GM21825 (cell line): Measurements from ENCODE around the gene CNTNAP2.

Experiments
- ATAC-seq: cut with Tn5 transposase; IDR thresholded peaks from one replicate; pipeline ENCODE4 v1.9.1; 2021; ENCODE audit warnings: mild to moderate bottlenecking, moderate library complexity; ENCODE audit not compliant: unreplicated experiment

Gene CNTNAP2

GRCh38 chr7:146414373-146414772, 297.8 kb downstream of the CNTNAP2 start:
- no peak for ATAC-seq

GRCh38 chr7:146414937-146415336, 298.3 kb downstream of the CNTNAP2 start:
- no peak for ATAC-seq

- ATAC-seq: no peak
These were observed 300.6 kb downstream of the CNTNAP2 start for GRCh38 chr7:146417176-146417575.

- no peak for ATAC-seq
These were observed 306.8 kb downstream of the CNTNAP2 start for GRCh38 chr7:146423446-146423845.

- ATAC-seq: no peak
These were observed 307.5 kb downstream of the CNTNAP2 start for GRCh38 chr7:146424084-146424483.

DNA sequence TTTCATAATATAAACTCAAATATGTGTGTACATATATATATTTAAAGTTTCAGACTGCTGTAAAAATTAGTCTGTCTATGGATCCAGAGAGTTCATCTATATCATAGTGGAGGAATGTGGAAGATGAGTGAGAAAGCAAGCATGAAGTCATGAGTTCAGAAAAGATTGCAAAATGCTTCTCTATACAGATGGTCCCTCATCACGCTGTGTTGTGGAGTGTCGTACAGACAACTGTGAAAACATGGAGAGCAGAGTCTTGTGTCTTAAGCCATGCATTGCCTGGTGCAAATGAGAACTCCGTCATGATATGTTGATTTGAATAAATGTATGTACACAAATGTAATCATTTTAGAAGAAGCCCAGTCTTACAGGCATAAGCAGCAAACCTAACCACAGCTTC, 316.9 kb downstream of the CNTNAP2 start:
- ATAC-seq: no peak

DNA sequence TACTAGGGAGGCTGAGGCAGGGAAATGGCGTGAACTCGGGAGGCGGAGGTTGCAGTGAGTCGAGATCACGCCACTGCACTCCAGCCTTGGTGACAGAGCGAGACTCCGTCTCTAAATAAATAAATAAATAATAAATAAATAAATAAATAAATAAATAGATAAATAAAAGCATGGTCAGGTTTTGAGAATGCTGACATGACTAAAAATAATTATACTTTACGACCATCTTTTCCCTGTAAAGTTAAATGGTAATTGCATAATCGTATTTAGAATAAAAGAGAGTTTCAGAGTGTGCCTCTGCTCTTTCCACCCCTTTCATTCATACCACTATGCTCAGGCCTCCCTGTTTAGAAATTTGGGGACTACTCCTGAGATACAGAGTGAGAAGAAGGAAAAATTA, 326.5 kb downstream of the CNTNAP2 start:
- ATAC-seq: no peak

- no peak for ATAC-seq
These were observed 333.0 kb downstream of the CNTNAP2 start for GRCh38 chr7:146449625-146450024.

- ATAC-seq: no peak
These were observed 338.6 kb downstream of the CNTNAP2 start for GRCh38 chr7:146455091-146455655.

- ATAC-seq: no peak
These were observed 362.4 kb downstream of the CNTNAP2 start for GRCh38 chr7:146479040-146479439.

GRCh38 chr7:146486519-146486918, 369.9 kb downstream of the CNTNAP2 start:
- ATAC-seq: no peak

DNA sequence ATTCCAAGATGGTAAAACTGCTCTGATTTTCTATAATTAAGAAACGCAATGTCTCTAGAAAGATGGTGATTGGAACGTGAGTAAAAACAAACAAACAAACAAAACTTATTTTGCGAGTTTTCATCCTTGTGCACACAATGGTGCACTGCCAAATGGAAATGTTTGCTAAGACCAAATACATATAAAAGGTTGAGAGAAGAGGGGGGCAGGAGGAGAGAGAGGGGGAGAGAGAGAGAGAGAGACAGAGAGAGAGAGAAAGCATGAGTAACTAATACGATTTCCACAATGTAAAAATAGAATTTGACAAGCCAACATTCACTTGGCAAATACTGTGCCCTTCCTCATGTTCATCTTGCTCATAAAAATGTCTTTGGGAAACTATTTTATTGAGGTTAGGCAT, 375.4 kb downstream of the CNTNAP2 start:
- ATAC-seq: no peak

DNA sequence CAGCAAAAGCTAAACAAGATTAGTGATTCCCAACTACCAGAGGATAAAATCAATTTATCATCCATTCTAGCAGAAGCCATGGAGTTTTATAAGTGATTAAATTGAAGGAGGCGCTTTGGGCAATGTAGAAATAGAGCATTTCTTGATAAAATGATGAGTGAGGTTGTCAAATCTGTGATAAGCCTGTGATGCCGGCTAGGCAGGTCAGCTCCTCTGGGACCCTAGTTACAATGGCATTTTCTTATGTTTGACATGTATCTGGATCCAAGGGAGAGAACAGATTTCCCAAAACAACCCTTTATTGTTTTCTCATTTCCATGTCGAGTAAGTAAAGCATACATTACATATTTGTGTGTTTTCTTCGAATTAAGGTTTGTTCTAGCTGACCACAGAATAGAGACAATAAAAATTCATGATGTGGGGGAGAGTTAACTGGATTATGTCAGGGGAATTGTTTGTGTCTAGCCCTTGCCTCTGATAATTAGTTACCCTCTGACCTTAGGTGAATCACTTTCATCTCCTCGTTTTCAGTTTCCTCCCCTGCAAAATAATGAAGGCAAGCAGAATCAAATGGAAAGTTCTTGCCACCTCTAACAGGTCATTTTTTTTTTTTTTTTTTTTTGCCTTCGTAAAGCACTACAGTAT, 378.5 kb downstream of the CNTNAP2 start:
- ATAC-seq: no peak

- ATAC-seq: no peak
These were observed 380.1 kb downstream of the CNTNAP2 start for GRCh38 chr7:146496657-146497056.

GRCh38 chr7:146499970-146500369, 383.4 kb downstream of the CNTNAP2 start:
- ATAC-seq: no peak

- ATAC-seq: no peak
These were observed 387.2 kb downstream of the CNTNAP2 start for GRCh38 chr7:146503844-146504243.

- ATAC-seq: no peak
These were observed 393.6 kb downstream of the CNTNAP2 start for GRCh38 chr7:146510088-146510680.

GRCh38 chr7:146514304-146514703, 397.7 kb downstream of the CNTNAP2 start:
- no peak for ATAC-seq

- no peak for ATAC-seq
These were observed 412.0 kb downstream of the CNTNAP2 start for GRCh38 chr7:146528581-146528980.

GRCh38 chr7:146539836-146540235, 423.2 kb downstream of the CNTNAP2 start:
- no peak for ATAC-seq

- no peak for ATAC-seq
These were observed 425.5 kb downstream of the CNTNAP2 start for GRCh38 chr7:146542101-146542500.

- ATAC-seq: no peak
These were observed 428.1 kb downstream of the CNTNAP2 start for GRCh38 chr7:146544748-146545147.

DNA sequence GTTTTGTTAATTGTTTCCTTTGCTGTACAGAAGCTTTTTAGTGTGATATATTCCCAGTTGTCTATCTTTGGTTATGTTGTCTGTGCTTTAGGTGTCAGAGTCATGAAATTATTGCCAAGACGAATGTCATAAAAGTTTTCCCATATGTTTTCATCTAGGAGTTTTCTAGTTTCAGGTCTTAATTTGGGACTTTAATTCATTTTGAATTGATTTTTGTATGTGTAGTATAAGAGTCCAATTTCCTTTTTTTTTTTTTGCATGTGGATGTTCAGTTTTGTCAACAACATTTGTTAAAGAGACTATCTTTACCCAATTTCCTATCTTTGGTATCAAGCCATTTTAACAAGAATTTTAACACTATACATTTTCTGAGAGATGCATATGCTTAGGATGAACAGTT, 432.2 kb downstream of the CNTNAP2 start:
- no peak for ATAC-seq
